ENCODE data around the gene C1QTNF4. TPM values are rescaled to one million over a fixed set of nuclear protein-coding genes. Genes with fewer than 3 reads are reported as not detected.
"Not testable (repeated sequence)": the region's sequence is repeated elsewhere in the genome, so short reads cannot be mapped to it uniquely, and the experiment has no call there.

Gene C1QTNF4
- total and polyA plus RNA-seq, 7 experiments from 2014 or later: 0.36 to 2.3 (median 1.0) TPM; not detected in 2

DNA sequence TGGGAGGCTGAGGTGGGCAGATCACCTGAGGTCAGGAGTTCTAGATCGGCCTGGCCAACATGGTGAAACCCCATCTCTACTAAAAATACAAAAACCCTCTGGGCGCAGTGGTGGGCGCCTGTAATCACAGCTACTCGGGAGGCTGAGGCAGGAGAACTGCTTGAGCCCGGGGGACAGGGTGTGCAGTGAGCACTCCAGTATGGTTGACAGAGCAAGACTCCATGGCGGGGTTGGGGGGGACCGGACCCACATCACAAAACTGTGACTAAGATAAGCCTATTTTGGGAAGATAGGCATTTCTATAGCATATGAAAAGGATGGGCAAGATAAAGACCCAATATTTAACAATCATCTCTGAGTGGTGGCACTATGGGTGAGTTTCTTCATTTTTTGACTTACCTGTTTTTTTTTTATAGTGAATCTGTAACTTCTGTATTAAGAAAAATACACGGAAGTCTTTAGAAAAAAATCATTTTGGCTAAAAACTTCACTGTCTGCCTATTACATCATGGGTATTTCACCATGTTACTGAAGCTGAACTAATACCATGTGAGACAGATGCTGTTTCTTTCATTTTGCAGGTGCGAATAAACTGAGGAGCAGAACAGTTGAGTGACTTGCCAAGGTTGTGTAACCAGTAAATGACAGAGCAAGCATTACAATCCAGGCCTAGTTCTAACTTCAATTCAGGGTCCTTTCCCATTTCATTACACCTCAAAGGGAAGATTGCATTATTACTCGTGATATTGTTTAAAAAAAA, 43.7 kb downstream of the C1QTNF4 start:
- Mint-ChIP-seq H3K27ac (peak overlapping the region in 8 of 9 donors; percentile 7 to 97 (median 79)), H3K27me3 (no peaks in the 10 kb centered on the region), H3K4me3 (peak overlapping the region; percentile 51 to 100 (median 96)), H3K9me3 (peaks cover 0 to 2% (median 0%) of the 10 kb centered on the region in 11 donors), H3K36me3 (peaks cover 0 to 16% (median 7%) of the 10 kb centered on the region in 5 donors), H3K4me1 (peaks cover 42 to 77% (median 55%) of the 10 kb centered on the region in 7 donors)
- DNase-seq (no peak), ATAC-seq (no peak)
- Histone ChIP-seq H3K9me3 (ENCODE audit: control insufficient read depth in 2 of 3, low read length in 3 of 3) (no peaks in the 10 kb centered on the region), H3K27me3 (ENCODE audit: control insufficient read depth in 2 of 2, insufficient read depth in 2 of 2, low read length in 2 of 2) (no peaks in the 10 kb centered on the region), H3K36me3 (ENCODE audit: control insufficient read depth in 2 of 3, insufficient read depth in 3 of 3, low read length in 3 of 3) (peaks cover 0 to 4% (median 0%) of the 10 kb centered on the region in 3 experiments), H3K4me1 (ENCODE audit: control insufficient read depth in 2 of 2, insufficient read depth in 2 of 2, low read length in 2 of 2) (peaks cover 32 to 34% of the 10 kb centered on the region in 2 donors), H3K4me3 (ENCODE audit: low read length) (peak overlapping the region; percentile 87), H3K27ac (ENCODE audit: low read depth, low read length) (peak overlapping the region; percentile 89)
- intact Hi-C loops (cut with micrococcal nuclease): loop anchor here (5.0 to 10.0 kb wide), 8 partner anchors 38 to 1633 kb away; partner anchors contain the start of genes AGBL2 (in 1 of the 2), ARFGAP2 (in 1 of the 2), ATG13 (in 1 of the 2) and CKAP5 (in 1 of the 2)
- ChIA-PET CTCF (no interaction called here), POLR2A (interaction anchor here (0.9 to 7.3 kb wide), 3 partner anchors 15 to 28 kb away, joined by 4 to 38 read pairs (median 25); partner anchors contain the start of genes KBTBD4, NDUFS3 and PTPMT1)

DNA sequence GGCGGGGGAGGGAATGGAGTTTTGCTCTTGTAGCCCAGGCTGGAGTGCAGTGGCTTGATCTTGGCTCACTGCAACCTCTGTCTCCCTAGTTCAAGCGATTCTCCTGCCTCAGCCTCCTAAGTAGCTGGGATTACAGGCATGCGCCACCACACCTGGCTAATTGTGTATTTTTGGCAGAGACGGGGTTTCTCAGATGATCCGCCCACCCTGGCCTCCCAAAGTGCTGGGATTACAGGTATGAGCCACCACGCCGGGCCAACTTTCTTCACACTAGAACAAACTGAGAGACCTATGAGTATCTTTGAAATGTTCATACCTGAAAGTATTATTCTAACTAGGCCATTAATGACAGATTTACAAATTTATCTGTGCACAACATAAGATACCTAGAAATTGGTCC, 47.9 kb downstream of the C1QTNF4 start:
- intact Hi-C loops (cut with micrococcal nuclease); DNase-seq; H3K9me3 Mint-ChIP-seq; H3K27me3 ChIP-seq (ENCODE audit: control insufficient read depth in 2 of 2, insufficient read depth in 2 of 2, low read length in 2 of 2); H3K4me3 ChIP-seq (ENCODE audit: low read length); ATAC-seq; H3K36me3 ChIP-seq (ENCODE audit: control insufficient read depth in 2 of 3, insufficient read depth in 3 of 3, low read length in 3 of 3); H3K27ac ChIP-seq (ENCODE audit: low read depth, low read length); H3K27me3 Mint-ChIP-seq; H3K9me3 ChIP-seq (ENCODE audit: control insufficient read depth in 2 of 3, low read length in 3 of 3): not testable (repeated sequence)
- H3K4me1 ChIP-seq (ENCODE audit: control insufficient read depth in 2 of 2, insufficient read depth in 2 of 2, low read length in 2 of 2): peaks cover 37 to 45% of the 10 kb centered on the region in 2 donors
- CTCF ChIA-PET: interaction anchor here (0.7 kb wide), 1 partner anchor 394 kb away, joined by 3 read pairs; no protein-coding TSS in a partner anchor
- Mint-ChIP-seq H3K27ac (peak overlapping the region in 1 of 9 donors; percentile 14), H3K36me3 (peaks cover 0 to 11% (median 5%) of the 10 kb centered on the region in 5 donors), H3K4me1 (peaks cover 42 to 92% (median 67%) of the 10 kb centered on the region in 7 donors), H3K4me3 (peak overlapping the region in 3 of 10 donors; percentile 20 to 53 (median 21))
- POLR2A ChIA-PET: interaction anchor here (0.7 kb wide), 1 partner anchor 12 kb away, joined by 4 read pairs; no protein-coding TSS in a partner anchor

DNA sequence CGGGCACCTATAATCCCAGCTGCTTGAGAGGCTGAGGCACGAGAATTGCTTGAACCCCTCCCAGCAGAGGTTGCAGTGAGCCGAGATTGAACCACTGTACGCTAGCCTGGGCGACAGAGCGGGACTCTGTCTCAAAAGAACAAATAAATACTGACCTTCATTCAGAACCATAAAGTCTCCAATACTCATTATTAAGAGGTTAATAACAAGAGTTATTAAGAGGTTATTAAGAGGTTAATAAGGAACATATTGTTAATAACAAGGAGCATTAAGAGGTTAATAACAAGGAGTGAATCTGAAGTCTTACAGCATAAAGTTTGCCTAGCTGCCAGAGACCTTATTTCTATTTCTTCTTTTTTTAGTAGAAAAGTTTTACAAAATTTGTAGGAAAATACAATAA, 48.9 kb downstream of the C1QTNF4 start:
- Histone ChIP-seq H3K27me3 (ENCODE audit: control insufficient read depth in 2 of 2, insufficient read depth in 2 of 2, low read length in 2 of 2) (no peaks in the 10 kb centered on the region), H3K9me3 (ENCODE audit: control insufficient read depth in 2 of 3, low read length in 3 of 3) (no peaks in the 10 kb centered on the region), H3K27ac (ENCODE audit: low read depth, low read length) (no peak overlapping the region), H3K4me3 (ENCODE audit: low read length) (no peak overlapping the region), H3K4me1 (ENCODE audit: control insufficient read depth in 2 of 2, insufficient read depth in 2 of 2, low read length in 2 of 2) (peaks cover 34 to 36% of the 10 kb centered on the region in 2 donors), H3K36me3 (ENCODE audit: control insufficient read depth in 2 of 3, insufficient read depth in 3 of 3, low read length in 3 of 3) (peaks cover 0 to 4% (median 0%) of the 10 kb centered on the region in 3 experiments)
- DNase-seq: no peak
- H3K4me3 Mint-ChIP-seq: peak overlapping the region in 1 of 10 donors; percentile 34
- peaks cover 40 to 92% (median 67%) of the 10 kb centered on the region in 7 donors for H3K4me1 Mint-ChIP-seq
- H3K27ac Mint-ChIP-seq: no peak overlapping the region
- no peaks in the 10 kb centered on the region for H3K9me3 Mint-ChIP-seq
- intact Hi-C loops (cut with micrococcal nuclease): no loop called here
- ChIA-PET POLR2A (no interaction called here), CTCF (no interaction called here)
- no peaks in the 10 kb centered on the region for H3K27me3 Mint-ChIP-seq
- peaks cover 3 to 12% (median 4%) of the 10 kb centered on the region in 5 donors for H3K36me3 Mint-ChIP-seq
- no peak for ATAC-seq

DNA sequence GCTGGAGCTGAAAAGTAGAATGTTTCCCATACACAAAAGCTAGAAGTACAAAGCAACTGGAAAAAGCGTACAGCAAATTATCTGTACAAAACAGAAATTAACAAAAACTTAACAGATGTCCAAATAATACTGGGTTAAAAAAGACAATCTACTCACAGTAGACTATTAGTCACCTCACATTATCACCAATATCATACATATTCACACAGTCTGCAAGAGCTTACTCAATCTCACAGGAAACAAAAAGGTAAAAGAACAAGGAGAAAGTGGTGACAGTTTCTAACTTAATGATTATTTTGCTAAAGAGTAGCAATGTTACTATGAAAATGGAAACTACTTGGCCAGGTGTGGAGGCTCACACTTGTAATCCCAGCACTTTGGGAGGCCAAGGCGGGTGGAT, 53.1 kb downstream of the C1QTNF4 start:
- peaks cover 0 to 3% (median 0%) of the 10 kb centered on the region in 3 experiments for H3K36me3 ChIP-seq (ENCODE audit: control insufficient read depth in 2 of 3, insufficient read depth in 3 of 3, low read length in 3 of 3)
- POLR2A ChIA-PET: interaction anchor here (1.4 kb wide), 1 partner anchor 38 kb away, joined by 3 read pairs; the partner anchor contains the start of genes KBTBD4 and NDUFS3
- H3K4me1 ChIP-seq (ENCODE audit: control insufficient read depth in 2 of 2, insufficient read depth in 2 of 2, low read length in 2 of 2): peaks cover 23 to 36% of the 10 kb centered on the region in 2 donors
- H3K27ac ChIP-seq (ENCODE audit: low read depth, low read length): no peak overlapping the region
- intact Hi-C loops (cut with micrococcal nuclease): no loop called here
- no peak overlapping the region for H3K4me3 ChIP-seq (ENCODE audit: low read length)
- H3K4me1 Mint-ChIP-seq: peaks cover 36 to 92% (median 67%) of the 10 kb centered on the region in 7 donors
- CTCF ChIA-PET: interaction anchor here (1.1 kb wide), 1 partner anchor 15 kb away, joined by 3 read pairs; no protein-coding TSS in a partner anchor
- no peaks in the 10 kb centered on the region for H3K27me3 Mint-ChIP-seq
- no peaks in the 10 kb centered on the region for H3K27me3 ChIP-seq (ENCODE audit: control insufficient read depth in 2 of 2, insufficient read depth in 2 of 2, low read length in 2 of 2)
- no peaks in the 10 kb centered on the region for H3K9me3 ChIP-seq (ENCODE audit: control insufficient read depth in 2 of 3, low read length in 3 of 3)
- peak overlapping the region in 8 of 10 donors; percentile 36 to 77 (median 60) for H3K4me3 Mint-ChIP-seq
- H3K36me3 Mint-ChIP-seq: peaks cover 4 to 12% (median 8%) of the 10 kb centered on the region in 5 donors
- no peak for DNase-seq
- peaks cover 0 to 3% (median 0%) of the 10 kb centered on the region in 11 donors for H3K9me3 Mint-ChIP-seq
- ATAC-seq: no peak
- peak overlapping the region; percentile 14 to 86 (median 72) for H3K27ac Mint-ChIP-seq

DNA sequence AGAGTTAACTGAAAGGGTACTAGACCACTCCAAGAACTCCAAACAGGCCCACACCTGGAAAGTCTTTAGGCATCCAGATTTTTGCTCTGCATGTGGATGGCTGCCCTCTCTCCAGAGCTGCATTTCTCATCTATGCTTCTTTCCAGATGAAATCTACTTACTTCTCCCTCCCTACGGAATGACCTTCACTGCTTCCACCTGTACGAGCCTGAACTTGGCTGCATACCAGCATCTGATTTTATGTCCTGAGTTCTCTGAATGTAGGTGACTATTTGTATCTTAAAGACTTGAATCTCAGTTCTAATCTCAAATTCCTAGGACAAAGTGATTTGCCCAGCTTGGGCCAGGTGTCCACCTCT, 54.6 kb downstream of the C1QTNF4 start:
- no peak for ATAC-seq
- Mint-ChIP-seq H3K27me3 (no peaks in the 10 kb centered on the region), H3K27ac (peak overlapping the region in 7 of 9 donors; percentile 7 to 82 (median 69)), H3K4me1 (peaks cover 39 to 90% (median 75%) of the 10 kb centered on the region in 7 donors), H3K9me3 (peaks cover 0 to 3% (median 0%) of the 10 kb centered on the region in 11 donors), H3K36me3 (peaks cover 4 to 14% (median 8%) of the 10 kb centered on the region in 5 donors), H3K4me3 (peak overlapping the region in 8 of 10 donors; percentile 7 to 77 (median 59))
- POLR2A ChIA-PET: interaction anchor here (0.6 to 1.4 kb wide), 3 partner anchors 12 to 39 kb away, joined by 3 read pairs; partner anchors contain the start of genes KBTBD4 and NDUFS3
- intact Hi-C loops (cut with micrococcal nuclease): loop anchor here in 1 of 2 donors (10.0 kb wide), 1 partner anchor 55 kb away; the partner anchor contains the start of gene C1QTNF4
- Histone ChIP-seq H3K27ac (ENCODE audit: low read depth, low read length) (no peak overlapping the region), H3K4me3 (ENCODE audit: low read length) (no peak overlapping the region), H3K9me3 (ENCODE audit: control insufficient read depth in 2 of 3, low read length in 3 of 3) (no peaks in the 10 kb centered on the region), H3K4me1 (ENCODE audit: control insufficient read depth in 2 of 2, insufficient read depth in 2 of 2, low read length in 2 of 2) (peaks cover 23 to 36% of the 10 kb centered on the region in 2 donors), H3K36me3 (ENCODE audit: control insufficient read depth in 2 of 3, insufficient read depth in 3 of 3, low read length in 3 of 3) (peaks cover 0 to 6% (median 0%) of the 10 kb centered on the region in 3 experiments), H3K27me3 (ENCODE audit: control insufficient read depth in 2 of 2, insufficient read depth in 2 of 2, low read length in 2 of 2) (no peaks in the 10 kb centered on the region)
- no peak for DNase-seq
- CTCF ChIA-PET: interaction anchor here (0.7 kb wide), 1 partner anchor 39 kb away, joined by 3 read pairs; no protein-coding TSS in a partner anchor

Measured in naive thymus-derived CD4-positive, alpha-beta T cell (primary cell).